ENCODE measurements around the gene SOX12.

- no peak for TF ChIP-seq POLR2A (IDR thresholded peaks at IDR 0.05; ENCODE audit: low read depth, low read length)
- no peak for TF ChIP-seq POLR2AphosphoS5 (IDR thresholded peaks at IDR 0.05; ENCODE audit: low read depth, low read length)
- TF ChIP-seq TAF1 (IDR thresholded peaks at IDR 0.05; ENCODE audit: borderline replicate concordance, low read depth, low read length), result no peak
These were observed 37.2 kb downstream of the SOX12 start for GRCh38 chr20:362271-363254.
